DOHH2 (cell line): Measurements from ENCODE around the gene LRCH2.
A peak's percentile ranks its signal among the peaks of the same experiment; 100 is the strongest.

ENCODE experiments used
- H3F3A ChIP-seq: fragments of 200-600 bp; sonication (generic), shearing (Covaris generic); 2 replicates; pipeline ENCODE4 v1.6.0; 2016; ENCODE audit warnings: antibody characterized with exemption, mild to moderate bottlenecking; ENCODE audit not compliant: control insufficient read depth, insufficient read depth
- H3K27ac ChIP-seq: fragments of 200-600 bp; sonication (generic); 2 replicates; pipeline ENCODE4 v1.5.1; 2014; ENCODE audit warnings: low read depth, mild to moderate bottlenecking, low read length, moderate library complexity
- H3K27me3 ChIP-seq: fragments of 200-600 bp; sonication (generic); 2 replicates; pipeline ENCODE4 v1.6.1; 2014; ENCODE audit warnings: mild to moderate bottlenecking, low read length, mixed read lengths; ENCODE audit not compliant: control insufficient read depth
- H3K36me3 ChIP-seq: fragments of 200-600 bp; sonication (generic); 2 replicates; pipeline ENCODE4 v1.6.1; 2014; ENCODE audit warnings: mild to moderate bottlenecking, low read length, moderate library complexity, mixed read lengths; ENCODE audit not compliant: control insufficient read depth
- H3K4me1 ChIP-seq: fragments of 200-600 bp; sonication (generic); 2 replicates; pipeline ENCODE4 v1.6.1; 2014; ENCODE audit warnings: mild to moderate bottlenecking, low read length, mixed read lengths; ENCODE audit not compliant: control insufficient read depth
- H3K4me2 ChIP-seq: fragments of 200-600 bp; sonication (generic); 2 replicates; pipeline ENCODE4 v1.6.0; 2014; ENCODE audit warnings: mild to moderate bottlenecking, low read length, moderate library complexity
- H3K4me3 ChIP-seq: fragments of 200-600 bp; sonication (generic); 2 replicates; pipeline ENCODE4 v1.5.1; 2014; ENCODE audit warnings: mild to moderate bottlenecking, low read length, mixed read lengths
- H3K79me2 ChIP-seq: fragments of 200-600 bp; sonication (generic); 2 replicates; pipeline ENCODE4 v1.6.1; 2014; ENCODE audit warnings: mild to moderate bottlenecking, low read length, mixed read lengths; ENCODE audit not compliant: control insufficient read depth
- H3K9me2 ChIP-seq: fragments of 200-600 bp; sonication (generic); replicated peaks from 2 replicates; pipeline ENCODE4 v1.6.1; 2014; ENCODE audit warnings: mild to moderate bottlenecking, low read length, mixed read lengths; ENCODE audit not compliant: control insufficient read depth
- H3K9me3 ChIP-seq: fragments of 200-600 bp; sonication (generic); 2 replicates; pipeline ENCODE4 v1.6.1; 2014; ENCODE audit warnings: antibody characterized with exemption, low read length, mixed read lengths; ENCODE audit not compliant: control insufficient read depth, insufficient read depth
- H4K20me1 ChIP-seq: fragments of 200-600 bp; sonication (generic); 2 replicates; pipeline ENCODE4 v1.6.0; 2014; ENCODE audit warnings: low read depth, mild to moderate bottlenecking, antibody characterized with exemption, low read length, moderate library complexity; ENCODE audit not compliant: control insufficient read depth, insufficient read depth
- CTCF ChIP-seq: fragments of 200-600 bp; sonication (generic); IDR thresholded peaks from one replicate; pipeline ENCODE4 v1.5.1; 2014; ENCODE audit warnings: antibody characterized with exemption, mild to moderate bottlenecking, low read depth, low read length; ENCODE audit not compliant: poor library complexity, severe bottlenecking
- EZH2phosphoT487 ChIP-seq: fragments of 200-600 bp; sonication (generic); IDR thresholded peaks from 2 replicates; pipeline ENCODE4 v1.6.1; 2017; ENCODE audit warnings: borderline replicate concordance, mild to moderate bottlenecking, antibody characterized with exemption, low read length, moderate library complexity, mixed read lengths

LRCH2 gene

GRCh38 chrX:115173181-115173580 is 60.7 kb downstream of the LRCH2 start:
- Histone ChIP-seq H3K9me2 (no peaks in the 10 kb centered on the region), H4K20me1 (no peaks in the 10 kb centered on the region), H3K36me3 (no peaks in the 10 kb centered on the region), H3K27me3 (no peaks in the 10 kb centered on the region), H3F3A (no peaks in the 10 kb centered on the region), H3K4me3 (no peak overlapping the region), H3K27ac (no peak overlapping the region), H3K4me2 (no peak overlapping the region), H3K4me1 (no peaks in the 10 kb centered on the region), H3K9me3 (no peaks in the 10 kb centered on the region), H3K79me2 (no peaks in the 10 kb centered on the region)
- no peak for TF ChIP-seq CTCF

DNA sequence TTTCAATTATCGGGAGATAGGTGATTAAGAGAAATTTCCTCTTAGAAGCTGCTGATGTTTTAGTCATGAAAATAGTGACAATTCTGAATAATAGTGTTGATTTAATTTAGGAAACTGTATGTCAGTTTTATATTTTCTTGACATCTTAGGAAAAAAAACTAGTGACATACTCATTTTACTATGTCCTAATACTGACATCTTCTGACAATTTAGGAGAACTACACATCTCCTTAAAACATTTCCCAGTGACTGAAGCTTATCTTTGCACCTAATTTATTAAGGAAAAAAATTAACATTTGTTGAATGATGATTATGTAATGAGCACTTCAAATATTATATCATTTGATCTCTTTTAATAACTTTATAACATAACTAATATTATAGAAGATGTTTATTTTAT is 86.7 kb downstream of the LRCH2 start:
- Histone ChIP-seq H3K4me2 (no peak overlapping the region), H3K4me3 (no peak overlapping the region), H3K27me3 (no peaks in the 10 kb centered on the region), H3K9me2 (no peaks in the 10 kb centered on the region), H3K4me1 (no peaks in the 10 kb centered on the region), H3K27ac (no peak overlapping the region), H4K20me1 (no peaks in the 10 kb centered on the region), H3F3A (no peaks in the 10 kb centered on the region), H3K9me3 (no peaks in the 10 kb centered on the region), H3K36me3 (no peaks in the 10 kb centered on the region), H3K79me2 (no peaks in the 10 kb centered on the region)
- TF ChIP-seq EZH2phosphoT487 (no peak), CTCF (peak; percentile 24)

DNA sequence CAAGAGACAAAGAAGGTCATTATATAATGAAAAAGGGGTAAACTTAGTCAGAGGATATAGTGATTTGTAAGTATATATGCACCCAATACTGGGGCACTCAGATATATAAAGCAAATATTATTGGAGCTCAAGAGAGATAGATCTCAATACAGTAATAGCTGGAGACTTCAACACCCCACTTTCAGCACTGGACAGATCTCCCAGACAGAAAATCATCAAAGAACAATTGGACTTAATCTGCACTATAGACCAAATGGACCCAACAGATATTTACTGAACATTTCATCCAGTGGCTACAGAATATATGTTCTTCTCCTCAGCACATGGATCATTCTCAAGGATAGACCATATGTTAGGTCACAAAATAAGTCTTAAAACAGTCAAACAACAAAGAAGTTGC is 91.8 kb downstream of the LRCH2 start:
- no peak overlapping the region for H3K4me2 ChIP-seq
- H3K4me3 ChIP-seq: no peak overlapping the region
- no peaks in the 10 kb centered on the region for H3K36me3 ChIP-seq
- H3K27me3 ChIP-seq: no peaks in the 10 kb centered on the region
- H3K9me3 ChIP-seq: no peaks in the 10 kb centered on the region
- TF ChIP-seq EZH2phosphoT487 (no peak), CTCF (no peak)
- no peaks in the 10 kb centered on the region for H3K4me1 ChIP-seq
- no peaks in the 10 kb centered on the region for H4K20me1 ChIP-seq
- H3F3A ChIP-seq: no peaks in the 10 kb centered on the region
- no peaks in the 10 kb centered on the region for H3K79me2 ChIP-seq
- no peaks in the 10 kb centered on the region for H3K9me2 ChIP-seq
- H3K27ac ChIP-seq: no peak overlapping the region

DNA sequence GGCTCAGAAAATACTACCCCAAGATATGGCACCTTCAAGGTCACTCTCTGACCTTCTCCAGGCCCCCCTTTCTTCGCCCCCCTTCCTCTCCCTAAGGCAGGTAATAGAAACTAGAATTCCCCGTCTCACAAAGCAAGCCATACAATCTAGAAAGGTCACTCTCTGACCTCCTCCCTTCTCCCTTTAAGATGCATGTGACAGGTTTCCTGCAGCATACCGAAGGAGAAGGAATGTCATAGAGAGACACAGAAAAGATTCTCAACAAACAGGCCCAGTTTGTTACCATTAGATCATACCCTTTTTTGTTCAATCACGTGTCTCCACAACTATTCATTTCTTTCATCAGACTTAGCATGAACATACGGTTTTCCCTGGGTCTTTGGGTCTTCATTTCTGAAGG is 95.9 kb downstream of the LRCH2 start:
- TF ChIP-seq EZH2phosphoT487 (no peak), CTCF (no peak)
- Histone ChIP-seq H3K4me2 (no peak overlapping the region), H3F3A (no peaks in the 10 kb centered on the region), H3K27ac (no peak overlapping the region), H3K36me3 (no peaks in the 10 kb centered on the region), H3K9me2 (no peaks in the 10 kb centered on the region), H3K27me3 (no peaks in the 10 kb centered on the region), H3K4me1 (no peaks in the 10 kb centered on the region), H3K9me3 (no peaks in the 10 kb centered on the region), H3K79me2 (no peaks in the 10 kb centered on the region), H4K20me1 (no peaks in the 10 kb centered on the region), H3K4me3 (no peak overlapping the region)
